Measurements from ENCODE around the gene LHFPL6. TPM values are rescaled to one million over a fixed set of nuclear protein-coding genes. Genes with fewer than 3 reads are reported as not detected.

The LHFPL6 gene
- total RNA-seq, 1 experiment from 2014 or later = 76.3 TPM

DNA sequence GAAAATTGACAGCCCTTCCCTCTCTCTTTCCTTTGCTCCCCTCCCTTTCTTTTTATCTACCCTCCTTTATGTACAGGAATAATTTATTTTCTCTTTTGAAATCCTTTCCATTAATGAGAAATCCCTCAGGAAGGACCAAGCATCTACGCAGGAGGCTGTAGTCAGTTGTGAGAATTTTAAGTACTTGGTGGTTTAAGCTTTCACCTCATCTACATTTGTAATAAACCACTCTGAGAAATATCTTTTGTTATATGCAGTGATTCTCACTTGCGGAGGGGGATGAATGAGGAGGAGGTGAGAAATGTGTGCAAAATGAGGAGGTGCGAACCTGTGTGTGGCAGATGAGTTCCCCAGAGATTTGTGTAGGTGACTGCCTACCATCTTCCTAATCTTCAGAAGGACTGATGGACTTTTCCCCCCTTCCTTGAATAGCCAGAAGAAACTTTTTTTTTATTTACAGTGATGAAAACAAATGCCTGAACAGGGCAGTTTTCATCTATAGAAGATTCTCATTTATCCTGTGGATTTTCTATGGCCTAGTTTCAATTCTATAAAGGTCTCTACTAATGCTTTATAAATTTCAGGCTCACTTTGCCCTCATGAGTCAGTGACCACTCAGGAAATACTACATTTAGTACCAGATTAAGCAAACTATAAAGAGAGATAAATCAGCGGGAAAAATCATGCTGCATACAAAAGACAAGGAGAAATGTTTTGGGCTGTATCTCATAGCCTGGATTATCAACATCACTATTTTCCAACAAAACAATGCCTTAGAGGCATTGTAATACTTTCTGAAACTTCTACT is 118.3 kb downstream of the LHFPL6 start:
- Histone ChIP-seq H3K4me3 (no peak overlapping the region), H3K27ac (peak overlapping the region; percentile 25; the same call in 1 of the 2 replicates), H3K36me3 (peaks cover 7% of the 10 kb centered on the region; the same call in 1 of the 2 replicates), H3K9me3 (replicated peaks) (no peaks in the 10 kb centered on the region), H3K27me3 (replicated peaks) (no peaks in the 10 kb centered on the region), H3K4me1 (replicated peaks) (peaks cover 38% of the 10 kb centered on the region)
- peak in 1 of 2 experiments; percentile 38 for DNase-seq (ENCODE audit: low read depth in 1 of 2, low spot score in 2 of 2)

DNA sequence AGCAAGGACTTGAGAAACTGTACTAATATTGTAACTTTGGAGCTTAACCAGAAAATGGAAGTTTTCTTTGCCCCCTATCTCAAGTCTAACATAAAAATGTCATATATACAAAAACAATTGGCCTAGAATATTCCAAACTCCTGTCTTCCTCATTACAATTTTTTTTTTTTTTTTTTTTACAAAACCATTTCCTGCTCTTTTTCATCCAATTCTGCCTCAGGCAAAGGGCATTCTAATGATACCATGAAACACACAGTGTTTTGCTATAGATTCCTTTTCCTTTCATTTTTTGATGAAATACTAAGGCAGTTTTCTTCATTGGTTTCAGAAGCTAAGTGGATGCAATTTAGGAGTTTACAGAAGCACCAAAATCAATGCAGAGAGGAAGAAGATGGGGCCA is 119.7 kb downstream of the LHFPL6 start:
- no peak for DNase-seq (ENCODE audit: low read depth in 1 of 2, low spot score in 2 of 2)
- H3K4me1 ChIP-seq (replicated peaks) = peaks cover 36% of the 10 kb centered on the region
- H3K27me3 ChIP-seq (replicated peaks) = no peaks in the 10 kb centered on the region
- H3K27ac ChIP-seq = 0 out of 2 replicates have a peak overlapping the region, but pooled peaks have one; percentile 32
- no peaks in the 10 kb centered on the region for H3K9me3 ChIP-seq (replicated peaks)
- no peak overlapping the region for H3K4me3 ChIP-seq
- no peaks in the 10 kb centered on the region for H3K36me3 ChIP-seq

DNA sequence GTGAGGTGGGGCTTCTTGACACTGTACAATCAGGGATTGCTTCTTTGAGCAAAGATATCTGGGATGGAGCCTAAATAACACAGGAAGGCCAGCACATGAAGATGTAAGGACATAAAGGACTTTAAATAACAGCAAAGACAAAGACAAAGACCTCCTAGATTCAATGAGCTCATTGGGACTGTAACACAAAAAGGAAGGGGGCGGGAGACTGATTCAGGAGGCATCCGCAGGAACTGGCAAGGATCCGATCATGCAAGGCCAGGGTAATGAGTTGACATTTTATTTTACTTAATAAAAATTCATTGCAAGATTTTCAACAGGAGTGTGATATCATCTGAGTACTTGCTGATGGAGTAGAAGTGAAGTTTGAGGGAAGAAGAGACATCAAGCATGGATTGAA is 121.5 kb downstream of the LHFPL6 start:
- H3K4me3 ChIP-seq = no peak overlapping the region
- H3K27ac ChIP-seq = no peak overlapping the region
- H3K27me3 ChIP-seq (replicated peaks) = no peaks in the 10 kb centered on the region
- H3K9me3 ChIP-seq (replicated peaks) = no peaks in the 10 kb centered on the region
- H3K4me1 ChIP-seq (replicated peaks) = peaks cover 35% of the 10 kb centered on the region
- no peak for DNase-seq (ENCODE audit: low read depth in 1 of 2, low spot score in 2 of 2)
- H3K36me3 ChIP-seq = no peaks in the 10 kb centered on the region

DNA sequence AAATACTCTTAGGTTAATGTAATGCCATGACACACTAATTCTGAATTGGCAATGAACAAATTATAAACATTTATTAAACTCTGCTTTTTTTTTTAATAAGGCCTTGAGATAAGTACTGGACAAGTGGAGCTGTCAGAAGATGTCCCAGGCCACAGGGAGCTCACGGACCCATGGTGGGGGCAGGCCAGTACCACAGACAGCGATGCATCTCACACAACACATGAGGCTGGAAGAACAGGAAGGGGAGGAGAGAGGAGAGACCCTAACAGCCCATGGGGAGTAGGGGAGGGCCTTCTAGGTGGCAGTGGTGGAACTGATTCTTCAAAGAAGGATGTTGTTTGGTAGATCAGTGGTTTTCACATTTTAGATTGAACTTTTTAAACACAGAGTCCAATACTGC is 128.4 kb downstream of the LHFPL6 start:
- Histone ChIP-seq H3K27me3 (replicated peaks) (no peaks in the 10 kb centered on the region), H3K9me3 (replicated peaks) (no peaks in the 10 kb centered on the region), H3K4me3 (no peak overlapping the region), H3K27ac (no peak overlapping the region), H3K36me3 (no peaks in the 10 kb centered on the region), H3K4me1 (replicated peaks) (no peaks in the 10 kb centered on the region)
- DNase-seq (ENCODE audit: low read depth in 1 of 2, low spot score in 2 of 2) = no peak

DNA sequence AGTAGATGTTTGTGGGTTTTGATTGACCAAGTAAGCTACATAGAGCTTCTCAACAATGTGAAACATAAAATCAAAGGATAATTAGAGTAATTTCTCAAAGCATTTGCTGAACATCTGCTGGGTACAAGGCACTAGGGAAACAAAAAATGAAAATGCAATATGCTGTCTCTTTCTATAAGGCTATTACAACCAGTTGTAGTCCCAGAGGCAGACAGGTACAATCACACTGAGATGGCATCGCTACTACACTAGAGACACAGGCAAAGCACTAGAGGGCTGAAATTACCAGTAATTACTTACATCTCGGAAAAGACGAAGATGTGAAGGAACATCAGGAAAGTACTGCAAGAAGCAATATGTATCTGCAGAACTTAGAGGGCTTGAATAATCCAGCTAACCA is 133.3 kb downstream of the LHFPL6 start:
- no peaks in the 10 kb centered on the region for H3K27me3 ChIP-seq (replicated peaks)
- no peak overlapping the region for H3K4me3 ChIP-seq
- H3K36me3 ChIP-seq = no peaks in the 10 kb centered on the region
- no peak for DNase-seq (ENCODE audit: low read depth in 1 of 2, low spot score in 2 of 2)
- H3K4me1 ChIP-seq (replicated peaks) = no peaks in the 10 kb centered on the region
- no peak overlapping the region for H3K27ac ChIP-seq
- no peaks in the 10 kb centered on the region for H3K9me3 ChIP-seq (replicated peaks)

DNA sequence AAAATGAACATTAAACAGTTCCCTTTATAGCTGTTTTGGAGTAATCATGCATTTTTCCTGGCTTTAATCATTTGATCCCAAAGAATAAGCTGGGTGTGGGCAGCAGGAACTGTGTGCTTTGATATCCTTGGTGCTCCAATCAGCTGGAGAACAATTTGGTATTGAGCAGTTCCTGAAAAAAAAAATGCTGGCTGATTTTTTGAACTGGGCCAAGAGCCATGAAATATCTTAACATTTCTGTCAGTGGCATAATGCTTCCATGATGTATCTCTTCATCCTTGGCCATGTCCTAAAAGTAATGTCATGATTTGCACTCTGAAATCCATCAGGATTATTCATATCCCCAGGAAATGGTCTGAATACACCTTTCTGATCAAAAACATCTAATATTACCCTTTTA is 134.7 kb downstream of the LHFPL6 start:
- Histone ChIP-seq H3K4me3 (no peak overlapping the region), H3K4me1 (replicated peaks) (no peaks in the 10 kb centered on the region; the same call in none of the 2 replicates), H3K27me3 (replicated peaks) (no peaks in the 10 kb centered on the region), H3K36me3 (no peaks in the 10 kb centered on the region), H3K27ac (no peak overlapping the region), H3K9me3 (replicated peaks) (no peaks in the 10 kb centered on the region)
- no peak for DNase-seq (ENCODE audit: low read depth in 1 of 2, low spot score in 2 of 2)

DNA sequence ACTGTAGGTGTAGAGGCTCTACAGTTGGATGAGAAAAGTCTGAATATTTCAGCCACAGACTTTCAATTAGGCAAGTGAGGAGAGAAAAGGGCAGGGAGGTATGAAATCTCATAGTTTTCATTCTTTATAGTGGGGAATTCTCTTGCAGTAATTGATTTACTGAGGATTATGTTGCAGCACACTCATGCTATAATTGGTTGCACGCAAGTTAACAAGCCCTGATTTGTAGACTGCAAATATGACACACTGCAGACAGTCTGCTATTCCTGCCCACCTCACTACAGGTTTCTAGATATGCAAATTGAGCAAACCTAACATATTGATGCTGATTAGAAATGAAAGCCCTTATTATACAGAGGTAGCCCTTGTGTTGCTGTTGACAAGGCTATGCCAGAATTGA is 139.4 kb downstream of the LHFPL6 start:
- peaks cover 26% of the 10 kb centered on the region for H3K4me1 ChIP-seq (replicated peaks)
- H3K27ac ChIP-seq = no peak overlapping the region
- no peak for DNase-seq (ENCODE audit: low read depth in 1 of 2, low spot score in 2 of 2)
- no peak overlapping the region for H3K4me3 ChIP-seq
- H3K36me3 ChIP-seq = no peaks in the 10 kb centered on the region
- H3K27me3 ChIP-seq (replicated peaks) = no peaks in the 10 kb centered on the region
- no peaks in the 10 kb centered on the region for H3K9me3 ChIP-seq (replicated peaks)

DNA sequence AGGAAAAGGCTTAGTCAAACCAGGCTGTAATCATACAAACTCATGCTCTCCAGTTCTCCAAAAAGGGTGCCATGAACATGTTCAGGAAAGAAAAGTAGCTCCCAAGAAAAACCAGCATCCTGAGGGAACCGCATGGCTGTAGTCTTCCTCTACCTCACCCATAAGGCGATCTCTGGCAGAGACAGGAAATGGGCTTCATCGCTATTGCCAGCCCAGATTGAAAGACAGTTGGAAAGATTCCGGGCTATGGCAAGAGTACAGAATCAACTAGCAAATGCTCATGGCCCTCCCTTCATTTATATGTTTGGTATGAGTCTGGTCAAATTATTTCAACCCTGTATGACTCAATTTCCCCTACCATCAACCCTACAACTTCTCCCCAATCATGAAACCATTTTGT is 140.1 kb downstream of the LHFPL6 start:
- no peaks in the 10 kb centered on the region for H3K9me3 ChIP-seq (replicated peaks)
- H3K27me3 ChIP-seq (replicated peaks) = no peaks in the 10 kb centered on the region
- no peak for DNase-seq (ENCODE audit: low read depth in 1 of 2, low spot score in 2 of 2)
- peak overlapping the region; percentile 77 for H3K27ac ChIP-seq
- H3K36me3 ChIP-seq = no peaks in the 10 kb centered on the region
- H3K4me3 ChIP-seq = no peak overlapping the region
- peaks cover 26% of the 10 kb centered on the region for H3K4me1 ChIP-seq (replicated peaks)

DNA sequence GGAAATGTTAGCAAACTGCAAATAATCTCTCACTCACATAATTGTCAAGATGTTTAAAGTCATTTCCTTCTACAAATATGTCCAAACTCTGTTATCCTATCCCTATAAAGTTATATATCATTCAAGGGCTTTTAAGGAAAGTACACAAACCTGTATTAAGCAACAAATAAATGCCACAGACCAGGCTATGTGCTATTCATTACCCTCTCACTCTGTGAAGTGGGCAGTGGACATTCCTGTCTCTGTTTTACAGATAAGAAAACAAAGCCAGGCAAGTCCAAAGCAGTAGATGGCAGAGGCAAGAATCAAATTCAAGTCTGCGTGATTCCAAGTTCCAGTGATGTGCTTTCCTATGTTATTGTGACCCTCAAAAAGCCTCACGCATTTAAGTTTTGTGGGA is 140.6 kb downstream of the LHFPL6 start:
- peak in 1 of 2 experiments; percentile 53 for DNase-seq (ENCODE audit: low read depth in 1 of 2, low spot score in 2 of 2)

DNA sequence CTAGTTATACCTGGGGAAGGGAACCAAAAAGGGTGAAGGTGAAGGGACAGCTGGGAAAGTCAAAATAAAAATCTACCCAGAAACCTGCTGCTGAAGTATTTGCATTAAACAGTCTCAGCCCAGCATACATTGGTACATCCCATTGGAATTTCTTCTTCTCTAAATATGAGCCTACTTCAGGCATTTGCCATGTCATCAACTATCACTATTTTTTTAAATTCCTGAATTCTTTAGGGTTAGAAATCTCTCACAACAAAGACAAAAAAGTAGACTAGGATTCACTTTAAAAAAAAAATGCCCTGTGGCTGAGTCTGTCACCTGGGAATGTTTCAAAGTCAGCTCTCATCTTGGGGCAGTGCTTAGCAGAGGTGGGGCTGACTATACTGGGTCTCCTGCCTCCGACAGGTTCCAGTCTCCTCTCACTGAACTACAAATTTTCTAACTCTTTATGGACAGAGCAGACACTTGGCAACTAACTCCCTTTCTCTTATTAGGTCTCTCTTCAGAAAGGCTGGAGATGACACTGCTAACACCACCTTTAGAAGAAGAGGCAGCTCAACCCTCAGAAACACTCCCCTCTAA is 141.2 kb downstream of the LHFPL6 start:
- DNase-seq (ENCODE audit: low read depth in 1 of 2, low spot score in 2 of 2) = peak in 1 of 2 experiments; percentile 61
- H3K27ac ChIP-seq = peak overlapping the region; percentile 77

More for the DNA sequence above, 140.6 kb downstream of the LHFPL6 start:
- no peaks in the 10 kb centered on the region for H3K27me3 ChIP-seq (replicated peaks)
- peak overlapping the region; percentile 77 for H3K27ac ChIP-seq
- H3K9me3 ChIP-seq (replicated peaks) = no peaks in the 10 kb centered on the region
- H3K4me1 ChIP-seq (replicated peaks) = peaks cover 26% of the 10 kb centered on the region
- no peaks in the 10 kb centered on the region for H3K36me3 ChIP-seq
- no peak overlapping the region for H3K4me3 ChIP-seq

DNA sequence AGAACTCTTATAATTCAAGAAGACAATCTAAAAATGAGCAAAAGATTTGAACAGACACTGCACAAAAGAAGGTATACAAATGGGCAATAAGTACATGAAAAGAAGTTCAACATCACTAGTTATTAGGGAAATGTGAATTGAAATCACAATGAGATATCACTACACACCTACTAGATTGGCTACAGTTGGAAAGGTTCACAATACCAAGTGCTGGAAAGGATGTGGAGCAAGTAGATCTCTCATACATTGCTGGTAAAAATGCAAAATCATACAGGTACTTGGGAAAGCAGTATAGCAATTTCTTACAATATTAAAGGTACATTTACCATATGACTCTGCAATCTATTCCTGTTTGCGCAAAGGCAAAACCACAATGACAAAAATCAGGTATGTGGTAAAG is 145.7 kb downstream of the LHFPL6 start:
- H3K4me3 ChIP-seq = no peak overlapping the region
- no peaks in the 10 kb centered on the region for H3K9me3 ChIP-seq (replicated peaks)
- no peaks in the 10 kb centered on the region for H3K27me3 ChIP-seq (replicated peaks)
- peaks cover 17% of the 10 kb centered on the region for H3K4me1 ChIP-seq (replicated peaks)
- H3K36me3 ChIP-seq = no peaks in the 10 kb centered on the region
- no peak for DNase-seq (ENCODE audit: low read depth in 1 of 2, low spot score in 2 of 2)
- H3K27ac ChIP-seq = no peak overlapping the region

More for the DNA sequence above, 141.2 kb downstream of the LHFPL6 start:
- Histone ChIP-seq H3K4me3 (no peak overlapping the region), H3K36me3 (no peaks in the 10 kb centered on the region), H3K4me1 (replicated peaks) (peaks cover 26% of the 10 kb centered on the region), H3K27me3 (replicated peaks) (no peaks in the 10 kb centered on the region), H3K9me3 (replicated peaks) (no peaks in the 10 kb centered on the region)

DNA sequence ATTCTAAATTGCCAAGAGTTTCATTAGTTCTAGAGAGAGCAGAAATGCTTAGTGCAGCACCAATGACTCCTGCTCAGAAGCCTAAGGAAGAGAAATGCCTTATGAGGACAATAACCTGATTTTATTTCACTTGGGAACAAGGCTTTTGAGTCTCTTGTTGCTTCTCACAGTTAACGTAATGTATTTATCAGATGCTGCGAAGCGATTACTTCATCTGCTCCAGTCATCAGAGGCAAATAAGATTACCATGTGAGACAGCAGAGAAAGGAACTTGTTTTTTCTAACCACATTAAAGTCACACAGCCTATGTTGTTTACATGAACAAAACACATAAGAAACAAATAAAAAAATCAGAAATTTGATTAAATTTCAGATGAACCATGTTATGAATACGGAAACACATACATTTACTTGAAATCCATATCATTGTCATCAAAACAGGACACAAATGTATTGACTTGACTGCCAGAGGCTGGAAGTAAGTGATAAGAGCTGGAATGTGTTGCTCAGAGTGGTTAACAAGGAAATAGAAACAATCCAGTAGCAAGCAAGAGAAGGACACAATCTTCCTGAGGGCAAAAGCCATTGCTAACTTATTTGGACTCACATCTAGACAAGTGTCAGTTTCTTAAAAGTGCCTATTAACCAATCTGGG is 147.3 kb downstream of the LHFPL6 start:
- peak in 1 of 2 experiments; percentile 3 for DNase-seq (ENCODE audit: low read depth in 1 of 2, low spot score in 2 of 2)
- Histone ChIP-seq H3K4me3 (no peak overlapping the region), H3K27me3 (replicated peaks) (no peaks in the 10 kb centered on the region), H3K9me3 (replicated peaks) (no peaks in the 10 kb centered on the region), H3K27ac (no peak overlapping the region), H3K36me3 (no peaks in the 10 kb centered on the region), H3K4me1 (replicated peaks) (0 out of 2 replicates have a peak, but pooled peaks cover 3% of the 10 kb centered on the region)

DNA sequence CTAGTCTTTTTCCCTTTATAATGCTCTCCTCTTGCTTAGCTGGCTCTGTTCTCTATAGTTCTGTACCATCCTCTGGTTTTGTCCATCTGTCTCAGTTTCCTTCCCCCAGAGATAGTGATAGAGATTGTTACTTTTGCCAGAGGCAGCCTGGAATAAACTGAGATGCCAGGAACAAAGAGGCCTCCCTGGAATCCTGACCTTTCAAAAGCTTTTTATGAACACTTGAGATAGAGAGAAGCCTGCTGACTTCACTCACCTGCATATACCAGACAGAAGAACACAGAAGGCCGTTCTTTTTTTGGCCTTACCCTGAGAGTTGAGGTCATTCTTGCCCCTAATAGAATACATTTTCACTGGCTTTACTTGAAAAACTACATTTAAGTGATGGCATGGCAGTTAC is 150.2 kb downstream of the LHFPL6 start:
- H3K4me3 ChIP-seq = no peak overlapping the region
- H3K27ac ChIP-seq = no peak overlapping the region
- no peak for DNase-seq (ENCODE audit: low read depth in 1 of 2, low spot score in 2 of 2)
- no peaks in the 10 kb centered on the region for H3K9me3 ChIP-seq (replicated peaks)
- no peaks in the 10 kb centered on the region for H3K27me3 ChIP-seq (replicated peaks)
- H3K4me1 ChIP-seq (replicated peaks) = no peaks in the 10 kb centered on the region
- H3K36me3 ChIP-seq = no peaks in the 10 kb centered on the region

DNA sequence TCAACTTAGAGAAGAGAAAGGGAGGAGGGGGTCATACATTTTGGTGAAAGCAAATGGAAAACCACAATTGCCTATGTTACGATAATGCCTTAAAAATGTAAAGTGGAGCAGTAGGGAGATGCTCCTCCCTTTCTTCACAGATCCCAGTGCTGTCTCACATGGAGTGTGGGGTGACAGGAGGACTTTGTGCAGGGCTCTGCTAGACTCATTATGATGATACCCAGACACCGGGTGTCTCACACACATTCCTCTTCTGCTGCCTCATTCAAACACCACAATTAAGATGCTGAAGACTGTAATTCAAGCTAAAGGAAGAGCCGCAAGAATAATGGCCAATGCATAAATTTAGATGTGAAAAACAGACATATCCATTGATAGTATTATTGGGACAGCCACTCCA is 150.6 kb downstream of the LHFPL6 start:
- Histone ChIP-seq H3K4me1 (replicated peaks) (no peaks in the 10 kb centered on the region), H3K27me3 (replicated peaks) (no peaks in the 10 kb centered on the region), H3K27ac (no peak overlapping the region), H3K4me3 (no peak overlapping the region), H3K36me3 (no peaks in the 10 kb centered on the region), H3K9me3 (replicated peaks) (no peaks in the 10 kb centered on the region)
- no peak for DNase-seq (ENCODE audit: low read depth in 1 of 2, low spot score in 2 of 2)

Measured in SJSA1 (cell line).